Type B pancreatic cell (in vitro differentiated cells): ENCODE measurements around the gene F10. TPM values are rescaled to one million over a fixed set of nuclear protein-coding genes. Genes with fewer than 3 reads are reported as not detected.

Source experiments
- DNase-seq: peaks from one replicate; pipeline ENCODE4 v3.0.0; 2021; ENCODE audit warnings: mixed read lengths; ENCODE audit not compliant: unreplicated experiment; ENCODE audit errors: extremely low spot score
- H3K27ac Mint-ChIP-seq: 2 replicates; pipeline ENCODE4 v1.8.0; 2021; ENCODE audit warnings: mild to moderate bottlenecking, mixed read lengths
- H3K27me3 Mint-ChIP-seq: 2 replicates; pipeline ENCODE4 v1.8.0; 2021; ENCODE audit warnings: mixed read lengths
- H3K36me3 Mint-ChIP-seq: 2 replicates; pipeline ENCODE4 v1.8.0; 2021; ENCODE audit warnings: mixed read lengths
- H3K4me1 Mint-ChIP-seq: one replicate; pipeline ENCODE4 v1.8.0; 2021; ENCODE audit warnings: mixed read lengths; ENCODE audit not compliant: unreplicated experiment
- H3K4me3 Mint-ChIP-seq: 2 replicates; pipeline ENCODE4 v1.8.0; 2021; ENCODE audit warnings: mild to moderate bottlenecking, mixed read lengths
- H3K9me3 Mint-ChIP-seq: 2 replicates; pipeline ENCODE4 v1.8.0; 2021; ENCODE audit warnings: mixed read lengths
- CTCF ChIP-seq: fragments of 200-600 bp; sonication (generic); conservative IDR thresholded peaks from 2 replicates; pipeline ENCODE4 v1.5.0; 2021; ENCODE audit warnings: antibody characterized with exemption, mild to moderate bottlenecking
- total RNA-seq: library from RNA; stranded (reverse); gene quantifications from 2 replicates; pipeline ENCODE4 v1.2.1, GENCODE V29; 2021; ENCODE audit warnings: low replicate concordance

F10 gene
- total RNA-seq, 1 donor from 2014 or later = 34.4 TPM

GRCh38 chr13:113179374-113180230, 57.0 kb downstream of the F10 start:
- Mint-ChIP-seq H3K27me3 (no peaks in the 10 kb centered on the region), H3K9me3 (no peaks in the 10 kb centered on the region), H3K36me3 (peaks cover 41% of the 10 kb centered on the region), H3K27ac (peak overlapping the region; percentile 34), H3K4me3 (no peak overlapping the region), H3K4me1 (no peaks in the 10 kb centered on the region)
- TF ChIP-seq CTCF = no peak
- no peak for DNase-seq

GRCh38 chr13:113182046-113182445, 59.4 kb downstream of the F10 start:
- no peaks in the 10 kb centered on the region for H3K4me1 Mint-ChIP-seq
- no peak for TF ChIP-seq CTCF
- H3K36me3 Mint-ChIP-seq = peaks cover 29% of the 10 kb centered on the region
- H3K27me3 Mint-ChIP-seq = no peaks in the 10 kb centered on the region
- H3K9me3 Mint-ChIP-seq = no peaks in the 10 kb centered on the region
- H3K27ac Mint-ChIP-seq = no peak overlapping the region
- no peak for DNase-seq
- no peak overlapping the region for H3K4me3 Mint-ChIP-seq

GRCh38 chr13:113183450-113184129, 61.0 kb downstream of the F10 start:
- no peak for TF ChIP-seq CTCF
- Mint-ChIP-seq H3K4me3 (no peak overlapping the region), H3K4me1 (no peaks in the 10 kb centered on the region)

GRCh38 chr13:113184568-113185440, 62.2 kb downstream of the F10 start:
- DNase-seq = no peak
- no peak overlapping the region for H3K4me3 Mint-ChIP-seq
- H3K27ac Mint-ChIP-seq = no peak overlapping the region
- TF ChIP-seq CTCF = no peak
- H3K27me3 Mint-ChIP-seq = no peaks in the 10 kb centered on the region
- H3K36me3 Mint-ChIP-seq = peaks cover 40% of the 10 kb centered on the region
- H3K4me1 Mint-ChIP-seq = no peaks in the 10 kb centered on the region
- no peaks in the 10 kb centered on the region for H3K9me3 Mint-ChIP-seq

More at GRCh38 chr13:113183450-113184129, 61.0 kb downstream of the F10 start:
- Mint-ChIP-seq H3K36me3 (peaks cover 38% of the 10 kb centered on the region), H3K27me3 (no peaks in the 10 kb centered on the region), H3K27ac (no peak overlapping the region), H3K9me3 (no peaks in the 10 kb centered on the region)
- no peak for DNase-seq

GRCh38 chr13:113186061-113186900, 63.7 kb downstream of the F10 start:
- Mint-ChIP-seq H3K4me3 (no peak overlapping the region), H3K4me1 (no peaks in the 10 kb centered on the region), H3K36me3 (peaks cover 36% of the 10 kb centered on the region), H3K27ac (no peak overlapping the region), H3K27me3 (no peaks in the 10 kb centered on the region), H3K9me3 (no peaks in the 10 kb centered on the region)
- no peak for TF ChIP-seq CTCF
- no peak for DNase-seq
